SK-N-MC (cell line): ENCODE results near the gene BARD1.
A peak's percentile ranks its signal among the peaks of the same experiment; 100 is the strongest.
"Not testable (repeated sequence)": the region's sequence is repeated elsewhere in the genome, so short reads cannot be mapped to it uniquely, and the experiment has no call there.

Experiments
- DNase-seq: peaks from one replicate; pipeline ENCODE4 v3.0.0-alpha.2; 2011; ENCODE audit warnings: low read depth, low spot score
- H3K27ac ChIP-seq: fragments of 200-600 bp; sonication (generic); 2 replicates; pipeline ENCODE4 v1.5.1; 2016; ENCODE audit warnings: mixed run types
- H3K36me3 ChIP-seq: fragments of 200-600 bp; sonication (generic); 2 replicates; pipeline ENCODE4 v1.6.1; 2017; ENCODE audit warnings: antibody characterized with exemption, low read length, mixed read lengths; ENCODE audit not compliant: insufficient read depth
- H3K4me3 ChIP-seq: fragments of 200-600 bp; sonication (generic); 2 replicates; pipeline ENCODE4 v1.5.1; 2016
- H3K9ac ChIP-seq: fragments of 200-600 bp; sonication (generic); 2 replicates; pipeline ENCODE4 v1.8.0; 2017; ENCODE audit warnings: mixed run types, mixed read lengths; ENCODE audit not compliant: insufficient read length
- H3K9me3 ChIP-seq: fragments of 200-600 bp; sonication (generic); 2 replicates; pipeline ENCODE4 v1.6.1; 2017; ENCODE audit warnings: low read depth, mild to moderate bottlenecking, antibody characterized with exemption, low read length, moderate library complexity, mixed read lengths
- EZH2 ChIP-seq: fragments of 200-600 bp; sonication (generic); IDR thresholded peaks from one replicate; pipeline ENCODE4 v1.6.1; 2017; ENCODE audit warnings: antibody characterized with exemption
- FOXP2 ChIP-seq: optimal IDR thresholded peaks from 2 replicates; pipeline ENCODE3; 2011; ENCODE audit warnings: mild to moderate bottlenecking, moderate library complexity; ENCODE audit not compliant: insufficient read depth; ENCODE audit errors: extremely low read length, control extremely low read depth
- POLR2AphosphoS5 ChIP-seq: IDR thresholded peaks from 2 replicates; pipeline ENCODE4 v1.6.1; 2012; ENCODE audit warnings: mild to moderate bottlenecking, low read depth, low read length, borderline replicate concordance

The BARD1 gene

DNA sequence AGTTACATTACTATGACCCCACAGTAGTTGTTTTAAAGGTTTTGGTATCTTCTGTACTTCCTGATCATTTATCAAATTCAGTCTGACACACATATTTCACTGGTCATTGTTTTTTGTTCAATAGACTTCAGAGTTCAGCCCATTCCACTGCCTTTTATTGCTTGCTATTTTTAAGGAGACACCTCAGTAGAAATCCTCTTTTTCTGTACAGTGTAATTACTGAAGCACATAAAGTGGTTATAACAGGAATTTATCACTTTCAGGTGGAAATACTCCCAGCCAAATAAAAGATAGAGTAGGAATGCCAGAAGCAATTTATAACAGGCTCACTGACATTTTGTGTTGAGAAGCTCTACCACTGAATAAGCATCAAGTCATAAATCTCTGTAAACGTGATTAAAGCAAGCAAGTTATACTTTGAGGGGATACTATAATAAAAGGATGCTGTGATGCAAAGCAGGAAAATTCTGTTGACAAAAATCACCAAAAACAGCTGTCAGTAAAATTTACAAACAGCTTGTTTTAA is 6.6 kb upstream of the BARD1 start:
- Histone ChIP-seq H3K36me3 (no peaks in the 10 kb centered on the region), H3K27ac (no peak overlapping the region), H3K9ac (no peak overlapping the region), H3K4me3 (no peak overlapping the region), H3K9me3 (no peaks in the 10 kb centered on the region)
- DNase-seq = no peak
- TF ChIP-seq POLR2AphosphoS5 = no peak
- TF ChIP-seq FOXP2 = no peak
- no peak for TF ChIP-seq EZH2

DNA sequence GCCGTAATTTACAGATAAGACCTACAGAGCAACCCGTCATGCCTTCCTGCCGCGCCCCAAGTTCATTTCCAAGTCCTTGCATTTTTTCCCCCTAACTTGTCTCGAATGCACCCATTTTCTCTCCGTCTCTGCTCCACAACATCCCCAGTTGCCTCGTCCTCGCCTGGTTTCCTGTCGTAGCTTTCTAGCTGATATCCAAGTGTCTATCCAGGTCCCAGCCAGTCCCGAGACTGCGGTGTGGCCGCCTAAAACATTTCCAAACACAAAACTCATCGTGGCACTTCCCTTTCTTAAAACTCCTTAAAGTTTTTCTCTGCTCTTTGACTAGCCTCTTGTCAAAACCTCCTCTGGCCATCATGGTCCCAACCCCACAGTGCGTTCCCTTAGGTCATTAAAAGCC is 1.2 kb upstream of the BARD1 start:
- H3K4me3 ChIP-seq = peak overlapping the region; percentile 93; the same call in 1 of the 2 replicates
- no peak for DNase-seq
- TF ChIP-seq FOXP2 (no peak), POLR2AphosphoS5 (no peak), EZH2 (no peak)
- no peak overlapping the region for H3K27ac ChIP-seq
- no peak overlapping the region for H3K9ac ChIP-seq
- peaks cover 6% of the 10 kb centered on the region for H3K36me3 ChIP-seq
- H3K9me3 ChIP-seq = no peaks in the 10 kb centered on the region

DNA sequence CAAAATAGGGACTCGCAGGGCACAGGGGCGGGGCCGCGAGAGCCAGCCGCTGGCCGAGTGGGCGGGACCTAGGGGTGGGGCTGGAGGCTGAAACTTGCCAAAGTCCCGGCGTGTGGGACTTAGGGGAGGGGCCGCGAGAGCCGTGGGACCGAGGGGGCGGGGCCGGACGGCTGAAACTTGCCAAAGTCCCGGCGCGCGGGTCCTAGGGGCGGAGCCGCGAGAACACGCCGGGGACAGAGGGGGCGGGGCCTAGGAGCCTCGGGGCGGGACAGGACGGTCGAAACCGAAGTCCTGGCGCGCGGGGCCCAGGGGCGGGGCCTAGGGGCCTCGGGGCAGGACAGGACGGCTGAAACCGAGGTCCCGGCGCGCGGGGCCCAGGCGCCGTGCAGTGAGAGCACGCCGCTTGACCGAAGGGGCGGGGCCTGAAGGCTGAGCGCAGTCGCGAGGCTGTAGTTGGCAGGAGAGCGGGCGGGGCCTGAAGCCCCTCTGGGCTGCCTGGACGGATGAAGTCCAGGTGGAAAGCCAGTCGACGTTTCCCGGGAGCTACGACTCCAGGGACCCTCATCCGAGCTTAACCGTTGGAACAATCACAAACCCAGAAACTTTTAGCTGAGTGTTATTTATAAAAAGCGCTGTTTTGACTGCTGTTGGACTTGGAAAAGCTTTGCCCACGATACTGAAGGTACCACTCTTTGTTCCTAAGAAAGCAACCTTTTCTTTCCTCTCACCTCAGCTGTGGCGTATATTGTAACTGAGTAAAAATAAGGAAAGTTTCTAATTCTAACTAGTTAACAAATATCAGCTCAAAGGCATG is 475 bp upstream of the BARD1 start:
- Histone ChIP-seq H3K9me3 (no peaks in the 10 kb centered on the region), H3K36me3 (peaks cover 9% of the 10 kb centered on the region), H3K9ac (peak overlapping the region; percentile 75), H3K4me3 (peak overlapping the region; percentile 93), H3K27ac (no peak overlapping the region; the same call in 1 of the 2 replicates)
- peak; percentile 73 for DNase-seq
- TF ChIP-seq POLR2AphosphoS5 = peak; percentile 52
- no peak for TF ChIP-seq EZH2
- no peak for TF ChIP-seq FOXP2

DNA sequence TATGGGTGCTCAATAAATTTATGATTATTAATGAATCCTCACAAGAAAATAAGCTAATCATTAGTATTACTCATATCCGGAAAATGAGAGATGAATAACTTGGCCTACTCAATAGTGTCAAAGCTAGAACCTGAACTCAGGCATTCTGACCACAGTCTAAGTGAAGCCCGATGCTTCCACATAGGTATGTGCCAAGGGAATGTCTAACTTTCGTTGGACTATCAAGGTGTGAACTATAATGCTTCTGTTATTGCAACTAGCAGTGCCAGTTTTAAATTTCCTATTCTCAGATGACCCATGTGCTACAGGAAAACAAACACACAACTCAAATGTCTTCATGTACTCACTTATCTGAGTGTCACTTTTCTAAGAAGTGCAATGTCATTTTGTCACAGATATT is 1.8 kb downstream of the BARD1 start:
- TF ChIP-seq POLR2AphosphoS5 (no peak), FOXP2 (no peak), EZH2 (no peak)
- peak overlapping the region; percentile 81 for H3K9ac ChIP-seq
- no peak overlapping the region for H3K27ac ChIP-seq
- peak overlapping the region; percentile 93 for H3K4me3 ChIP-seq
- H3K9me3 ChIP-seq = no peaks in the 10 kb centered on the region
- H3K36me3 ChIP-seq = peaks cover 21% of the 10 kb centered on the region
- no peak for DNase-seq

DNA sequence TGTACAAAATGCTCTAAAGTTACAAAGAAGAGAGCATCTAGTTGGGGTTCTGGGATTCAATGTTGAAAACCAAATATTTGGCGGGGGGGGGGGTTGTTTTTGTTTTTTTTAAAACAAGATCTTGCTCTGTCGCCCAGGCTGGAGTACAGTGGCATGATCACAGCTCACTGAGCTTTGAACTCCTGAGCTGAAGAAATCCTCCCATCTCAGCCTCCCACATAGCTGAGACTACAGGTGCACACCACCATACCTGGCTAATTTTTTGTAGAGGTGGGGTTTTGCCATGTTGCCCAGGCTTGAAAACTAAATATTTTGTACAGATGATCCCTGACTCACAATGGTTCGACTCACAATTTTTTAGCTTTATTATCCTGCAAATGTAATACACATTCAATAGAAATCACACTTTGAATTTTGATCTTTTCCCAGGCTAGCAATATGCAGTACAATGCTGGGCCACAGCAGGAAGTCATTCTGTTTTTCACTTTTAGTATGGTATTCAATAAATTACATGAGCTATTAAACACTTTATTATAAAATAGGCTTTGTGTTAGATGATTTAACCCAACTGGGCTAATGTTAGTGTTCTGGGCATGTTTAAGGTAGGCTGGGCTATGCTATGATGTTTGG is 7.6 kb downstream of the BARD1 start:
- Histone ChIP-seq H3K9me3 (no peaks in the 10 kb centered on the region; the same call in none of the 2 replicates), H3K27ac (no peak overlapping the region), H3K36me3 (peaks cover 50% of the 10 kb centered on the region), H3K4me3 (no peak overlapping the region), H3K9ac (no peak overlapping the region)
- TF ChIP-seq EZH2 = no peak
- TF ChIP-seq POLR2AphosphoS5 = no peak
- no peak for TF ChIP-seq FOXP2
- no peak for DNase-seq

DNA sequence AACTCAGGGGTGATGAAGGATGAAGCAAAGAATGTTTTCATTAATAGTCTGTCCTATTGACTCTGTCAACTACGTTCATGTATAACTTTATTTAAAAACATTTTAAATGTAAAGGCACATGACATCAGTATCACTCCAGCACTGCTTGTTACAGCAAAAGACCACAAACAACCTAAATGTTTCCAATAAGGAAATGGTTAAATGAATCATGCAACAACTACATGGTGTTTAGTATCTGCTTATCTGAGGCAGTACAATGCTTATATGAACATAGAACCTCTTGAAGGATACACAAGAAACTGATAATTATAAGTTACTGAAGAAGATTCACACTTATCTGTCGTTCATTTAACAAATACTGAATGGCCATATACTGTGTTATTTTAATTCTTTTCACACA is 8.4 kb downstream of the BARD1 start:
- no peak overlapping the region for H3K9ac ChIP-seq
- TF ChIP-seq FOXP2 = no peak
- H3K27ac ChIP-seq = no peak overlapping the region
- no peaks in the 10 kb centered on the region; the same call in none of the 2 replicates for H3K9me3 ChIP-seq
- H3K36me3 ChIP-seq = peaks cover 55% of the 10 kb centered on the region
- DNase-seq = no peak
- H3K4me3 ChIP-seq = no peak overlapping the region

DNA sequence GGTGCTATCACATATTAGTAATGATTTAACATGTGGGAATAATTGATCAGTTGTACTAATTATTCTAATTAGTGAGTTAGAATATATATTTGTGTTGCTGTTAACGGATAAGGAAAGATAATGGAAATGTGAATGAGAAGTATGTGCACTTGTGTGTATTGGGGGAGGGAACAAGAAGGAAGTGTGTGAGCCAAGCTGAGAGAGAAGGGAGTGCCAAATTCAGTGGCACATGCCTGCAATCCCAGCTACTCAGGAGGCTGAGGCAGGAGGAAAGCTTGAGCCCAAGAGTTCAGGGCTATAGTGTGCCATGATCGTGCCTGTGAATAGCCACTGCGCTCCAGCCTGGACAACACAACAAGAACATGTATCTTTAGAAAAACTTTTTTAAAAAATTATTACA is 9.3 kb downstream of the BARD1 start:
- no peak overlapping the region for H3K4me3 ChIP-seq
- H3K9me3 ChIP-seq = no peaks in the 10 kb centered on the region; the same call in none of the 2 replicates
- no peak overlapping the region for H3K9ac ChIP-seq
- no peak for DNase-seq
- H3K27ac ChIP-seq = no peak overlapping the region
- H3K36me3 ChIP-seq = peaks cover 59% of the 10 kb centered on the region
- no peak for TF ChIP-seq EZH2
- TF ChIP-seq FOXP2 = no peak
- no peak for TF ChIP-seq POLR2AphosphoS5

DNA sequence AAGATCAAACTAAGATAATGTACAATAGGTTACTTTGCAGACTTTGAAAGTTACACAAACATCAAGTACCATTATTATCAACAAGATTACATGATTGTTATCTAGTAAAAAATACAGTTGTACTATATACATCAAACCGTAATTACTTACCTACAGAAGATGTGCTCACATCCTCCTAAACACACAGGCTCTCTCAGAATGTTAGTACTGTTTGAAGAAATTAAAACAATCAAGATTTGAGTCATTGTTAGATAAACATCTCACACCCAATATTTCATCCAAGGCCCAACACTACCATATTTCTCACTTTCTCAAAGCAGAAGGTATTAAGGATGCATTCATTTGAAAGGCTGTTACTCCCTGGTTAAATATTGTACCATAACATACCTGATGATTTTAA is 12.6 kb downstream of the BARD1 start:
- Histone ChIP-seq H3K9me3 (no peaks in the 10 kb centered on the region; the same call in none of the 2 replicates), H3K36me3 (peaks cover 69% of the 10 kb centered on the region)

DNA sequence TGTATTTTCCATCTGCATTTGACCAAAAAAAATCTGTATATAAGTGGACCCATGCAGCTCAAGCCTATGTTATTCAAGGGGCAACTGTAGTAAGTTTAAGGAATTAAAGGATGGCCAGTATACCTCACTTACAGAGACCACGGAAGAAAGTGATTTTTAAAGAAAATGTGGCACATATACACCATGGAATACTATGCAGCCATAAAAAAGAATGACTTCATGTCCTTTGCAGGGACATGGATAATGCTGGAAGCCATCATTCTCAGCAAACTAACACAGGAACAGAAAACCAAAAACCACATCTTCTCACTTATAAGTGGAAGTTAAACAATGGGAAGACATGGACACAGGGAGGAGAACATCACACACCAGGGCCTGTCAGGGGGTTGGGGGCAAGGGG is 26.3 kb downstream of the BARD1 start:
- H3K36me3 ChIP-seq = peaks cover 80% of the 10 kb centered on the region
- DNase-seq, H3K9ac ChIP-seq, H3K9me3 ChIP-seq, H3K27ac ChIP-seq, H3K4me3 ChIP-seq: not testable (repeated sequence)

More for the DNA sequence above, 12.6 kb downstream of the BARD1 start:
- Histone ChIP-seq H3K4me3 (no peak overlapping the region), H3K9ac (no peak overlapping the region), H3K27ac (no peak overlapping the region)
- DNase-seq = no peak
- TF ChIP-seq POLR2AphosphoS5 (no peak), EZH2 (no peak), FOXP2 (no peak)
